Measurements from ENCODE around the gene KRTAP4-1. TPM values are rescaled to one million over a fixed set of nuclear protein-coding genes. Genes with fewer than 3 reads are reported as not detected.

Gene KRTAP4-1
- total RNA-seq, 1 experiment from 2014 or later = not detected

GRCh38 chr17:41186872-41187271, 2.2 kb upstream of the KRTAP4-1 start:
- no peak for TF ChIP-seq CTCF (IDR thresholded peaks at IDR 0.05; ENCODE audit: unreplicated experiment)
- BruUV-seq (replicated peaks) = no TSS peak
- H3K36me3 Mint-ChIP-seq (ENCODE audit: insufficient read depth, unreplicated experiment) = no peaks in the 10 kb centered on the region
- H3K4me3 Mint-ChIP-seq (ENCODE audit: low read depth, unreplicated experiment) = no peak overlapping the region
- intact Hi-C loops (cut with micrococcal nuclease; ENCODE audit: unreplicated experiment) = no loop called here
- DNase-seq = no peak
- CTCF ChIA-PET = no interaction called here
- H3K9me3 Mint-ChIP-seq (ENCODE audit: low read depth, unreplicated experiment) = no peaks in the 10 kb centered on the region
- H3K27ac Mint-ChIP-seq (ENCODE audit: unreplicated experiment) = no peak overlapping the region
- H3K27me3 Mint-ChIP-seq (ENCODE audit: unreplicated experiment) = peaks cover 10% of the 10 kb centered on the region
- peaks cover 18% of the 10 kb centered on the region for H3K4me1 Mint-ChIP-seq (ENCODE audit: low read depth, unreplicated experiment)

GRCh38 chr17:41185001-41185400, 290 bp upstream of the KRTAP4-1 start:
- intact Hi-C loops (cut with micrococcal nuclease; ENCODE audit: unreplicated experiment) = no loop called here
- no peak overlapping the region for H3K4me3 Mint-ChIP-seq (ENCODE audit: low read depth, unreplicated experiment)
- no peaks in the 10 kb centered on the region for H3K36me3 Mint-ChIP-seq (ENCODE audit: insufficient read depth, unreplicated experiment)
- CTCF ChIA-PET = interaction anchor here (1.1 kb wide), 1 partner anchor 29 kb away, joined by 4 read pairs; no protein-coding TSS in a partner anchor
- no peak overlapping the region for H3K27ac Mint-ChIP-seq (ENCODE audit: unreplicated experiment)
- H3K9me3 Mint-ChIP-seq (ENCODE audit: low read depth, unreplicated experiment) = no peaks in the 10 kb centered on the region
- no peak for DNase-seq
- H3K4me1 Mint-ChIP-seq (ENCODE audit: low read depth, unreplicated experiment) = peaks cover 18% of the 10 kb centered on the region
- BruUV-seq (replicated peaks) = no TSS peak
- peaks cover 2% of the 10 kb centered on the region for H3K27me3 Mint-ChIP-seq (ENCODE audit: unreplicated experiment)
- TF ChIP-seq CTCF (IDR thresholded peaks at IDR 0.05; ENCODE audit: unreplicated experiment) = no peak

- intact Hi-C loops (cut with micrococcal nuclease; ENCODE audit: unreplicated experiment) = no loop called here
- peaks cover 25% of the 10 kb centered on the region for H3K4me1 Mint-ChIP-seq (ENCODE audit: low read depth, unreplicated experiment)
- CTCF ChIA-PET = interaction anchor here (0.6 to 0.8 kb wide), 2 partner anchors 20 to 51 kb away, joined by 3 read pairs; no protein-coding TSS in a partner anchor
- no peak for TF ChIP-seq CTCF (IDR thresholded peaks at IDR 0.05; ENCODE audit: unreplicated experiment)
- no TSS peak for BruUV-seq (replicated peaks)
- H3K27ac Mint-ChIP-seq (ENCODE audit: unreplicated experiment) = no peak overlapping the region
- H3K9me3 Mint-ChIP-seq (ENCODE audit: low read depth, unreplicated experiment) = no peaks in the 10 kb centered on the region
- DNase-seq = no peak
- H3K36me3 Mint-ChIP-seq (ENCODE audit: insufficient read depth, unreplicated experiment) = no peaks in the 10 kb centered on the region
- no peak overlapping the region for H3K4me3 Mint-ChIP-seq (ENCODE audit: low read depth, unreplicated experiment)
- no peaks in the 10 kb centered on the region for H3K27me3 Mint-ChIP-seq (ENCODE audit: unreplicated experiment)
Observed at GRCh38 chr17:41178843-41179616, 5.7 kb downstream of the KRTAP4-1 start.

GRCh38 chr17:41178341-41178740, 6.4 kb downstream of the KRTAP4-1 start:
- Mint-ChIP-seq H3K27me3 (ENCODE audit: unreplicated experiment) (no peaks in the 10 kb centered on the region), H3K27ac (ENCODE audit: unreplicated experiment) (no peak overlapping the region), H3K4me3 (ENCODE audit: low read depth, unreplicated experiment) (no peak overlapping the region), H3K4me1 (ENCODE audit: low read depth, unreplicated experiment) (peaks cover 25% of the 10 kb centered on the region), H3K36me3 (ENCODE audit: insufficient read depth, unreplicated experiment) (no peaks in the 10 kb centered on the region), H3K9me3 (ENCODE audit: low read depth, unreplicated experiment) (no peaks in the 10 kb centered on the region)
- intact Hi-C loops (cut with micrococcal nuclease; ENCODE audit: unreplicated experiment) = no loop called here
- no peak for TF ChIP-seq CTCF (IDR thresholded peaks at IDR 0.05; ENCODE audit: unreplicated experiment)
- CTCF ChIA-PET = interaction anchor here (0.6 to 0.8 kb wide), 2 partner anchors 19 to 51 kb away, joined by 3 read pairs; no protein-coding TSS in a partner anchor
- no peak for DNase-seq
- no TSS peak for BruUV-seq (replicated peaks)
